RWPE1 (cell line): ENCODE results near the gene GEMIN8.
A peak's percentile ranks its signal among the peaks of the same experiment; 100 is the strongest.

Experiments
- CTCF ChIA-PET: fragments of 350-600 bp; sonication (Branson Sonifier 250); formaldehyde crosslinking; extraction: SDS; loops from one replicate; lab custom pipeline; 2021; lab: Yijun Ruan, JAX
- POLR2A ChIA-PET: fragments of 400-600 bp; formaldehyde crosslinking; extraction: SDS; loops from one replicate; lab custom pipeline; 2020; ENCODE audit warnings: antibody characterized with exemption; ENCODE audit not compliant: low non-redundant PET; lab: Yijun Ruan, JAX
- DNase-seq: peaks from one replicate; pipeline ENCODE4 v3.0.0; 2012; ENCODE audit warnings: low spot score
- H3K27ac ChIP-seq: fragments of 450-650 bp; 2 replicates; pipeline ENCODE4 v1.5.1; 2017
- TF ChIP-seq, protein P1 (sequence below): fragments of 450-650 bp; conservative IDR thresholded peaks from 2 replicates; pipeline ENCODE4 v1.5.1; 2017; ENCODE audit warnings: low read depth, mild to moderate bottlenecking

Gene GEMIN8

DNA sequence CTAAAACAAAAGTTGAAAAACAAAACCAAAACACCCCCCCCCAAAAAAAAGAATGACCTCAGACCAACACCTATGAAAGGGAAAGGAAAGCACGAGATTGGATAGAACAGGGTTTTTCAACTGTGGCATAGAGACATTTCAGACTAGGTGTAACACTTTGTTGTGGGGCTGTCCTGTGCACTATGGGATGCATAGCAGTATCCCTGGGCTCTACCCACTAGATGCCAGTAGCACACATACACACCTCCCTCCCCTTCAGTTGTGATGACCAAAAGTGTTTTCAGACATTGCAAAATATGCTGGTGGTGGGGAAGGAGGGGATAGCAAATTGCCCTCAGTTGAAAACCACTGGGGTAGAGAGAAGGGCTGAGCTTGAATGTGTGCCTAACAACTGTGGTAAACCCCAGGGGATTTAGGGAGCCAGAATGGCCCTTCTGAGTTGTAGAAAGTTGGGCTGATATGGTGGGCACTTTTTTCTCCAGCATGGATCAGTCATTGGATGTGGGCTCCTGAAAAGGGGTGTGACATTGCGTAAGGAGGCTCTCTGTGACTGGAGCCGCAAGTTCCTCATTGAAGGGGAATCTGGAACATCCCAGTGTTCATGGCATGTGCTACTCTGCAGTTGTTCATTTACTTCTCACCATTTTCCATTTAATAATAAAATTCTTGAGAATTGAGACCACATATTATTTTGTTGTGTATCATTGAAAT, 8.8 kb upstream of the GEMIN8 start:
- ChIA-PET CTCF (interaction anchor here (0.6 to 0.7 kb wide), 2 partner anchors 1204 to 1454 kb away, joined by 3 to 4 read pairs; no protein-coding TSS in a partner anchor), POLR2A (no interaction called here)
- no peak for DNase-seq
- H3K27ac ChIP-seq, result no peak overlapping the region
- TF ChIP-seq, protein P1, sequence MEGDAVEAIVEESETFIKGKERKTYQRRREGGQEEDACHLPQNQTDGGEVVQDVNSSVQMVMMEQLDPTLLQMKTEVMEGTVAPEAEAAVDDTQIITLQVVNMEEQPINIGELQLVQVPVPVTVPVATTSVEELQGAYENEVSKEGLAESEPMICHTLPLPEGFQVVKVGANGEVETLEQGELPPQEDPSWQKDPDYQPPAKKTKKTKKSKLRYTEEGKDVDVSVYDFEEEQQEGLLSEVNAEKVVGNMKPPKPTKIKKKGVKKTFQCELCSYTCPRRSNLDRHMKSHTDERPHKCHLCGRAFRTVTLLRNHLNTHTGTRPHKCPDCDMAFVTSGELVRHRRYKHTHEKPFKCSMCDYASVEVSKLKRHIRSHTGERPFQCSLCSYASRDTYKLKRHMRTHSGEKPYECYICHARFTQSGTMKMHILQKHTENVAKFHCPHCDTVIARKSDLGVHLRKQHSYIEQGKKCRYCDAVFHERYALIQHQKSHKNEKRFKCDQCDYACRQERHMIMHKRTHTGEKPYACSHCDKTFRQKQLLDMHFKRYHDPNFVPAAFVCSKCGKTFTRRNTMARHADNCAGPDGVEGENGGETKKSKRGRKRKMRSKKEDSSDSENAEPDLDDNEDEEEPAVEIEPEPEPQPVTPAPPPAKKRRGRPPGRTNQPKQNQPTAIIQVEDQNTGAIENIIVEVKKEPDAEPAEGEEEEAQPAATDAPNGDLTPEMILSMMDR, result no peak

- POLR2A ChIA-PET, result no interaction called here
- DNase-seq, result no peak
- CTCF ChIA-PET, result interaction anchor here (1.5 kb wide), 1 partner anchor 282 kb away, joined by 5 read pairs; no protein-coding TSS in a partner anchor
- TF ChIP-seq, protein P1, result peak; percentile 55
- H3K27ac ChIP-seq, result no peak overlapping the region
These were observed 2.7 kb upstream of the GEMIN8 start for GRCh38 chrX:14032406-14032805.

- peak overlapping the region; percentile 84 for H3K27ac ChIP-seq
- TF ChIP-seq, protein P1, result no peak
- DNase-seq, result no peak
- CTCF ChIA-PET, result interaction anchor here (1.6 kb wide), 1 partner anchor 10 kb away, joined by 3 read pairs; no protein-coding TSS in a partner anchor
- POLR2A ChIA-PET, result interaction anchor here (0.7 kb wide), 1 partner anchor 296 kb away, joined by 3 read pairs; the partner anchor contains the start of genes OFD1 and TRAPPC2
These were observed 460 bp upstream of the GEMIN8 start for GRCh38 chrX:14030174-14030530.

GRCh38 chrX:14029039-14029424, 660 bp downstream of the GEMIN8 start:
- CTCF ChIA-PET, result interaction anchor here (1.6 kb wide), 1 partner anchor 11 kb away, joined by 3 read pairs; no protein-coding TSS in a partner anchor
- DNase-seq, result no peak
- POLR2A ChIA-PET, result interaction anchor here (0.9 kb wide), 1 partner anchor 294 kb away, joined by 3 read pairs; the partner anchor contains the start of genes OFD1 and TRAPPC2

GRCh38 chrX:14028473-14028872, 1.2 kb downstream of the GEMIN8 start:
- ChIA-PET CTCF (no interaction called here), POLR2A (no interaction called here)
- TF ChIP-seq, protein P1, result no peak
- no peak for DNase-seq
- no peak overlapping the region for H3K27ac ChIP-seq

More at GRCh38 chrX:14029039-14029424, 660 bp downstream of the GEMIN8 start:
- TF ChIP-seq, protein P1, result no peak
- H3K27ac ChIP-seq, result peak overlapping the region; percentile 84

GRCh38 chrX:14027511-14028019, 2.1 kb downstream of the GEMIN8 start:
- CTCF ChIA-PET, result no interaction called here
- POLR2A ChIA-PET, result no interaction called here
- peak; percentile 38 for DNase-seq
- peak overlapping the region; percentile 64 for H3K27ac ChIP-seq
- TF ChIP-seq, protein P1, result no peak
